ENCODE results near the gene RNU6-1. TPM values are rescaled to one million over a fixed set of nuclear protein-coding genes. Genes with fewer than 3 reads are reported as not detected.

RNU6-1 gene
- total and polyA plus RNA-seq, 2 donors (not counting 1 experiment from before 2014, with no cell fraction given), result not detected

- Histone ChIP-seq H3K27me3 (replicated peaks in 1 of 4; ENCODE audit: control extremely low read depth in 1 of 4, control insufficient read depth in 3 of 4, insufficient read depth in 4 of 4, low read length in 3 of 4) (no peaks in the 10 kb centered on the region), H3K4me2 (replicated peaks; ENCODE audit: low read depth, low read length, poor library complexity, severe bottlenecking) (no peak overlapping the region), H3K36me3 (replicated peaks in 1 of 2; ENCODE audit: control extremely low read depth in 1 of 2, control insufficient read depth in 1 of 2, extremely low read depth in 1 of 2, insufficient read depth in 2 of 2, low read length in 1 of 2) (no peaks in the 10 kb centered on the region), H4K20me1 (ENCODE audit: control insufficient read depth, insufficient read depth, low read length, poor library complexity, severe bottlenecking) (no peaks in the 10 kb centered on the region), H3K79me2 (ENCODE audit: control insufficient read depth, insufficient read depth, low read length) (no peaks in the 10 kb centered on the region), H3K4me3 (ENCODE audit: control extremely low read depth in 1 of 5, extremely low read depth in 1 of 5, insufficient read depth in 1 of 5, low read depth in 2 of 5, low read length in 4 of 5) (no peak overlapping the region), H2AFZ (ENCODE audit: insufficient read depth, low read depth, low read length, poor library complexity, severe bottlenecking) (no peak overlapping the region), H3K4me1 (ENCODE audit: control insufficient read depth in 2 of 2, insufficient read depth in 2 of 2, low read length in 2 of 2) (peaks cover 0 to 5% of the 10 kb centered on the region in 2 donors), H3K27ac (ENCODE audit: low read length in 2 of 2) (no peak overlapping the region), H3K9ac (ENCODE audit: low read length) (no peak overlapping the region), H3K9me3 (ENCODE audit: control extremely low read depth in 1 of 3, control insufficient read depth in 2 of 3, insufficient read depth in 1 of 3, low read length in 2 of 3) (peaks cover 2 to 3% (median 3%) of the 10 kb centered on the region in 3 donors)
- intact Hi-C loops (cut with micrococcal nuclease), result no loop called here
- Mint-ChIP-seq H3K4me3 (no peak overlapping the region), H3K27ac (no peak overlapping the region), H3K27me3 (no peaks in the 10 kb centered on the region), H3K9me3 (ENCODE audit: insufficient read depth) (peaks cover 3% of the 10 kb centered on the region), H3K4me1 (peaks cover 5% of the 10 kb centered on the region)
- POLR2A ChIA-PET, result interaction anchor here (0.9 kb wide), 1 partner anchor 8 kb away, joined by 3 read pairs; no protein-coding TSS in a partner anchor
- DNase-seq (no peak), ATAC-seq (ENCODE audit: low read depth) (no peak)
- no peak for TF ChIP-seq CTCF (IDR thresholded peaks at IDR 0.05)
- CTCF ChIA-PET, result interaction anchor here (0.6 to 1.0 kb wide), 2 partner anchors 13 to 40 kb away, joined by 3 to 5 read pairs; no protein-coding TSS in a partner anchor
- 100% methylated on average over 2 of the region's 4 CpGs for WGBS (ENCODE audit: insufficient coverage)
These were observed 43.4 kb downstream of the RNU6-1 start for GRCh38 chr15:67796196-67797127.

- DNase-seq (no peak), ATAC-seq (ENCODE audit: low read depth) (no peak)
- ChIA-PET CTCF (interaction anchor here (0.6 kb wide), 1 partner anchor 23 kb away, joined by 8 read pairs; no protein-coding TSS in a partner anchor), POLR2A (no interaction called here)
- no peaks in the 10 kb centered on the region for H3K79me2 ChIP-seq (ENCODE audit: control insufficient read depth, insufficient read depth, low read length)
- TF ChIP-seq CTCF (IDR thresholded peaks at IDR 0.05), result no peak
- TF ChIP-seq EZH2 (IDR thresholded peaks at IDR 0.05; ENCODE audit: borderline replicate concordance, insufficient read depth, low read depth, low read length, poor library complexity, severe bottlenecking), result no peak
- Mint-ChIP-seq H3K27me3 (no peaks in the 10 kb centered on the region), H3K4me3 (no peak overlapping the region), H3K4me1 (peaks cover 5% of the 10 kb centered on the region), H3K27ac (no peak overlapping the region), H3K9me3 (ENCODE audit: insufficient read depth) (peaks cover 3% of the 10 kb centered on the region)
- no peak overlapping the region for H3K4me3 ChIP-seq (ENCODE audit: control extremely low read depth in 1 of 5, extremely low read depth in 1 of 5, insufficient read depth in 1 of 5, low read depth in 2 of 5, low read length in 4 of 5)
- no peaks in the 10 kb centered on the region for H3K27me3 ChIP-seq (replicated peaks in 1 of 4; ENCODE audit: control extremely low read depth in 1 of 4, control insufficient read depth in 3 of 4, insufficient read depth in 4 of 4, low read length in 3 of 4)
- no peaks in the 10 kb centered on the region for H3K36me3 ChIP-seq (replicated peaks in 1 of 2; ENCODE audit: control extremely low read depth in 1 of 2, control insufficient read depth in 1 of 2, extremely low read depth in 1 of 2, insufficient read depth in 2 of 2, low read length in 1 of 2)
- H3K27ac ChIP-seq (ENCODE audit: low read length in 2 of 2), result no peak overlapping the region
- peaks cover 2 to 3% (median 3%) of the 10 kb centered on the region in 3 donors for H3K9me3 ChIP-seq (ENCODE audit: control extremely low read depth in 1 of 3, control insufficient read depth in 2 of 3, insufficient read depth in 1 of 3, low read length in 2 of 3)
- intact Hi-C loops (cut with micrococcal nuclease), result no loop called here
- no peak overlapping the region for H3K9ac ChIP-seq (ENCODE audit: low read length)
- WGBS (ENCODE audit: insufficient coverage), result 100% methylated on average over 3 of the region's 4 CpGs
- H3K4me1 ChIP-seq (ENCODE audit: control insufficient read depth in 2 of 2, insufficient read depth in 2 of 2, low read length in 2 of 2), result peaks cover 0 to 5% of the 10 kb centered on the region in 2 donors
- H2AFZ ChIP-seq (ENCODE audit: insufficient read depth, low read depth, low read length, poor library complexity, severe bottlenecking), result no peak overlapping the region
- H4K20me1 ChIP-seq (ENCODE audit: control insufficient read depth, insufficient read depth, low read length, poor library complexity, severe bottlenecking), result no peaks in the 10 kb centered on the region
- H3K4me2 ChIP-seq (replicated peaks; ENCODE audit: low read depth, low read length, poor library complexity, severe bottlenecking), result no peak overlapping the region
These were observed 44.8 kb downstream of the RNU6-1 start for GRCh38 chr15:67794832-67795574.

Measured in B cell (primary cell).